ENCODE data around the gene MAP2.

The MAP2 gene

GRCh38 chr2:209388446-209389037 lies 35.3 kb upstream of the MAP2 start:
- TF ChIP-seq CTCF (IDR thresholded peaks at IDR 0.05; ENCODE audit: extremely low read depth, missing control alignments) = no peak
- DNase-seq (ENCODE audit: low spot score) = no peak

GRCh38 chr2:209389171-209389618 lies 34.7 kb upstream of the MAP2 start:
- TF ChIP-seq CTCF (IDR thresholded peaks at IDR 0.05; ENCODE audit: extremely low read depth, missing control alignments) = no peak
- no peak for DNase-seq (ENCODE audit: low spot score)

GRCh38 chr2:209390839-209391238 lies 33.0 kb upstream of the MAP2 start:
- no peak for DNase-seq (ENCODE audit: low spot score)
- no peak for TF ChIP-seq CTCF (IDR thresholded peaks at IDR 0.05; ENCODE audit: extremely low read depth, missing control alignments)

- no peak for DNase-seq (ENCODE audit: low spot score)
- TF ChIP-seq CTCF (IDR thresholded peaks at IDR 0.05; ENCODE audit: extremely low read depth, missing control alignments) = no peak
Observed at GRCh38 chr2:209391776-209392401, 32.0 kb upstream of the MAP2 start.

GRCh38 chr2:209395229-209395628 lies 28.6 kb upstream of the MAP2 start:
- no peak for TF ChIP-seq CTCF (IDR thresholded peaks at IDR 0.05; ENCODE audit: extremely low read depth, missing control alignments)

GRCh38 chr2:209395652-209396051 lies 28.2 kb upstream of the MAP2 start:
- TF ChIP-seq CTCF (IDR thresholded peaks at IDR 0.05; ENCODE audit: extremely low read depth, missing control alignments) = no peak
- no peak for DNase-seq (ENCODE audit: low spot score)

More at GRCh38 chr2:209395229-209395628, 28.6 kb upstream of the MAP2 start:
- no peak for DNase-seq (ENCODE audit: low spot score)

GRCh38 chr2:209398463-209398862 lies 25.4 kb upstream of the MAP2 start:
- no peak for DNase-seq (ENCODE audit: low spot score)
- no peak for TF ChIP-seq CTCF (IDR thresholded peaks at IDR 0.05; ENCODE audit: extremely low read depth, missing control alignments)

Measured in GM20000 (cell line).